SH-SY5Y (cell line): ENCODE measurements around the gene DIO2.

Experiments used
- GATA2 ChIP-seq: IDR thresholded peaks from 2 replicates; pipeline ENCODE4 v1.6.1; 2011; ENCODE audit warnings: mild to moderate bottlenecking, low read depth, low read length
- GATA3 ChIP-seq: IDR thresholded peaks from 2 replicates; pipeline ENCODE4 v1.6.1; 2011; ENCODE audit warnings: low read depth, mild to moderate bottlenecking, low read length, moderate library complexity

Gene DIO2

GRCh38 chr14:80206351-80207080, 4.8 kb downstream of the DIO2 start:
- TF ChIP-seq GATA2 = no peak
- TF ChIP-seq GATA3 = no peak

GRCh38 chr14:80202888-80203562, 8.3 kb downstream of the DIO2 start:
- no peak for TF ChIP-seq GATA3
- TF ChIP-seq GATA2 = no peak

- no peak for TF ChIP-seq GATA3
- TF ChIP-seq GATA2 = no peak
Measured at GRCh38 chr14:80200093-80200492, 11.2 kb downstream of the DIO2 start.

GRCh38 chr14:80188571-80188970, 22.7 kb downstream of the DIO2 start:
- TF ChIP-seq GATA3 (no peak), GATA2 (no peak)

- TF ChIP-seq GATA3 (no peak), GATA2 (no peak)
Measured at GRCh38 chr14:80186301-80186800, 25.0 kb downstream of the DIO2 start.

GRCh38 chr14:80176893-80177292, 34.4 kb downstream of the DIO2 start:
- TF ChIP-seq GATA3 = no peak
- TF ChIP-seq GATA2 = no peak

- TF ChIP-seq GATA3 (no peak), GATA2 (no peak)
Measured at GRCh38 chr14:80172375-80173051, 38.8 kb downstream of the DIO2 start.

GRCh38 chr14:80167793-80168448, 43.4 kb downstream of the DIO2 start:
- no peak for TF ChIP-seq GATA2
- no peak for TF ChIP-seq GATA3

GRCh38 chr14:80164991-80165721, 46.1 kb downstream of the DIO2 start:
- TF ChIP-seq GATA2 (no peak), GATA3 (no peak)

- TF ChIP-seq GATA2 (no peak), GATA3 (no peak)
Measured at GRCh38 chr14:80152763-80153162, 58.5 kb downstream of the DIO2 start.

GRCh38 chr14:80152166-80152565, 59.1 kb downstream of the DIO2 start:
- TF ChIP-seq GATA2 (no peak), GATA3 (no peak)

GRCh38 chr14:80150301-80150700, 61.0 kb downstream of the DIO2 start:
- no peak for TF ChIP-seq GATA3
- no peak for TF ChIP-seq GATA2
